GM23338 (cell line): ENCODE data around the gene CELF2. TPM values are rescaled to one million over a fixed set of nuclear protein-coding genes. Genes with fewer than 3 reads are reported as not detected.

Experiments used
- ATAC-seq: fragments of 200-7000 bp; cut with Tn5 transposase; 3 replicates; pipeline ENCODE4 v1.9.1; 2020
- DNase-seq: peaks from one replicate; pipeline ENCODE4 v3.0.0-alpha.2; 2015; ENCODE audit warnings: low spot score
- H2AFZ ChIP-seq: fragments of 200-600 bp; sonication (generic); 2 replicates; pipeline ENCODE4 v1.8.0; 2016; ENCODE audit warnings: antibody characterized with exemption, mild to moderate bottlenecking, moderate library complexity
- H3F3A ChIP-seq: fragments of 200-600 bp; sonication (generic); replicated peaks from 2 replicates; pipeline ENCODE4 v1.8.0; 2017; ENCODE audit warnings: antibody characterized with exemption, mixed run types, low read depth
- H3K27ac ChIP-seq: fragments of 200-600 bp; sonication (generic); 2 replicates; pipeline ENCODE4 v1.6.1; 2016; ENCODE audit warnings: low read depth
- H3K27me3 ChIP-seq: fragments of 200-600 bp; sonication (generic); 2 replicates; pipeline ENCODE4 v1.8.0; 2016; ENCODE audit warnings: mild to moderate bottlenecking, mixed run types, moderate library complexity; ENCODE audit not compliant: insufficient read depth
- H3K36me3 ChIP-seq: fragments of 200-600 bp; sonication (generic); 2 replicates; pipeline ENCODE4 v1.8.0; 2016; ENCODE audit warnings: mild to moderate bottlenecking; ENCODE audit not compliant: insufficient read depth
- H3K4me1 ChIP-seq: fragments of 200-600 bp; sonication (generic); 2 replicates; pipeline ENCODE4 v1.8.0; 2016; ENCODE audit warnings: mild to moderate bottlenecking, moderate library complexity; ENCODE audit not compliant: insufficient read depth
- H3K4me2 ChIP-seq: fragments of 200-600 bp; sonication (generic); 2 replicates; pipeline ENCODE4 v1.7.1; 2017; ENCODE audit warnings: mixed run types
- H3K4me3 ChIP-seq: fragments of 200-600 bp; sonication (generic); 2 replicates; pipeline ENCODE4 v1.6.1; 2016; ENCODE audit warnings: mixed run types
- H3K79me2 ChIP-seq: fragments of 200-600 bp; sonication (generic); replicated peaks from 2 replicates; pipeline ENCODE4 v1.8.0; 2017; ENCODE audit warnings: mild to moderate bottlenecking; ENCODE audit not compliant: insufficient read depth
- H3K9me2 ChIP-seq: fragments of 200-600 bp; sonication (generic); 2 replicates; pipeline ENCODE4 v1.8.0; 2017; ENCODE audit not compliant: insufficient read depth
- H4K20me1 ChIP-seq: fragments of 200-600 bp; sonication (generic); replicated peaks from 2 replicates; pipeline ENCODE4 v1.8.0; 2017; ENCODE audit warnings: mild to moderate bottlenecking; ENCODE audit not compliant: insufficient read depth
- H3K27ac Mint-ChIP-seq: 2 replicates; pipeline ENCODE4 v1.8.0; 2020; ENCODE audit warnings: inconsistent platforms, mild to moderate bottlenecking, moderate library complexity, mixed read lengths
- H3K27me3 Mint-ChIP-seq: 3 replicates; pipeline ENCODE4 v1.8.0; 2022; ENCODE audit warnings: low read depth, mild to moderate bottlenecking, moderate library complexity, mixed read lengths, inconsistent platforms; ENCODE audit not compliant: insufficient read depth, poor library complexity
- H3K36me3 Mint-ChIP-seq: 3 replicates; pipeline ENCODE4 v1.8.0; 2021; ENCODE audit warnings: low read depth, mild to moderate bottlenecking, inconsistent platforms, moderate library complexity, mixed read lengths
- H3K4me1 Mint-ChIP-seq: 3 replicates; pipeline ENCODE4 v1.8.0; 2020; ENCODE audit warnings: mild to moderate bottlenecking, inconsistent platforms, mixed read lengths
- H3K4me3 Mint-ChIP-seq: 3 replicates; pipeline ENCODE4 v1.8.0; 2021; ENCODE audit warnings: moderate library complexity, mild to moderate bottlenecking, inconsistent platforms, mixed read lengths
- H3K9me3 Mint-ChIP-seq: 3 replicates; pipeline ENCODE4 v1.8.0; 2020; ENCODE audit warnings: moderate library complexity, mild to moderate bottlenecking, inconsistent platforms, mixed read lengths
- CTCF ChIP-seq, 2 experiments: fragments of 200-600 bp in 1 of 2; sonication (generic) in 1 of 2; conservative IDR thresholded peaks; 2 replicates each; pipeline versions ENCODE4 v1.5.1 to v1.6.1; 2016 to 2017; ENCODE audit warnings: antibody characterized with exemption in 2 of 2, low read depth in 2 of 2, mild to moderate bottlenecking in 2 of 2, moderate library complexity in 1 of 2
- ETS1 ChIP-seq: IDR thresholded peaks from 2 replicates; pipeline ENCODE4 v1.6.1; 2016; ENCODE audit warnings: antibody characterized with exemption
- EZH2 ChIP-seq: fragments of 200-600 bp; sonication (generic); IDR thresholded peaks from one replicate; pipeline ENCODE4 v1.8.0; 2017; ENCODE audit warnings: antibody characterized with exemption, mild to moderate bottlenecking, low read depth; ENCODE audit not compliant: unreplicated experiment
- EZH2phosphoT487 ChIP-seq: fragments of 200-600 bp; sonication (generic); IDR thresholded peaks from one replicate; pipeline ENCODE4 v1.8.1; 2018; ENCODE audit warnings: antibody characterized with exemption; ENCODE audit not compliant: unreplicated experiment
- REST ChIP-seq: IDR thresholded peaks from one replicate; pipeline ENCODE4 v1.6.1; 2018; ENCODE audit warnings: antibody characterized with exemption; ENCODE audit not compliant: unreplicated experiment
- STAT1 ChIP-seq: IDR thresholded peaks from one replicate; pipeline ENCODE4 v1.6.1; 2016; ENCODE audit warnings: antibody characterized with exemption; ENCODE audit not compliant: unreplicated experiment
- ZNF114 ChIP-seq: fragments of 250-450 bp; sonication (Bioruptor Pico); IDR thresholded peaks from 2 replicates; pipeline ENCODE4 v1.5.0; 2020; ENCODE audit warnings: mild to moderate bottlenecking, moderate library complexity
- ZNF331 ChIP-seq: fragments of 250-450 bp; sonication (Bioruptor Pico); IDR thresholded peaks from 2 replicates; pipeline ENCODE4 v1.5.0; 2020; ENCODE audit warnings: low read depth, mild to moderate bottlenecking, moderate library complexity
- polyA plus RNA-seq: library from polyadenylated mRNA; unstranded; fragments of >200 nt; fragmentation: Nextera tagmentation; extraction: Ambion mirVana; gene quantifications from 2 replicates; pipeline ENCODE4 v1.2.1, GENCODE V29; 2016
- total RNA-seq: library from RNA; depleted of rRNA; stranded (reverse); fragments of >200 nt; shearing (Covaris generic); gene quantifications from 2 replicates; pipeline ENCODE4 v1.2.3, GENCODE V29; 2014

CELF2 gene
- total and polyA plus RNA-seq, 2 experiments from 2014 or later, result 18.1 to 22.5 TPM

GRCh38 chr10:11115337-11115736 lies 97.7 kb downstream of the CELF2 start (continued):
- TF ChIP-seq EZH2 (no peak), ZNF331 (CRISPR knock-in tag) (no peak), STAT1 (no peak), REST (no peak), EZH2phosphoT487 (no peak), ZNF114 (CRISPR knock-in tag) (no peak)

- Histone ChIP-seq H3K27ac (no peak overlapping the region), H3K4me1 (no peaks in the 10 kb centered on the region; the same call in 1 of the 2 replicates), H3F3A (no peaks in the 10 kb centered on the region), H3K79me2 (peaks cover 7% of the 10 kb centered on the region; the same call in 1 of the 2 replicates), H3K4me2 (no peak overlapping the region), H3K27me3 (no peaks in the 10 kb centered on the region), H4K20me1 (no peaks in the 10 kb centered on the region; the same call in 1 of the 2 replicates), H2AFZ (no peak overlapping the region), H3K36me3 (no peaks in the 10 kb centered on the region), H3K9me2 (no peaks in the 10 kb centered on the region), H3K4me3 (no peak overlapping the region)
- H3K27ac Mint-ChIP-seq, result no peak overlapping the region
- no peaks in the 10 kb centered on the region for H3K9me3 Mint-ChIP-seq
- no peaks in the 10 kb centered on the region for H3K36me3 Mint-ChIP-seq
- no peak for DNase-seq
- H3K4me1 Mint-ChIP-seq, result peaks cover 8% of the 10 kb centered on the region
- H3K4me3 Mint-ChIP-seq, result no peak overlapping the region
- no peaks in the 10 kb centered on the region for H3K27me3 Mint-ChIP-seq
- no peak for ATAC-seq
- no peak for TF ChIP-seq STAT1
- no peak for TF ChIP-seq ETS1
- TF ChIP-seq ZNF114 (CRISPR knock-in tag), result no peak
- TF ChIP-seq CTCF (conservative IDR thresholded peaks at IDR 0.05; ENCODE audit: low read depth in 2 of 2), result no peak
- TF ChIP-seq EZH2phosphoT487, result no peak
- TF ChIP-seq ZNF331 (CRISPR knock-in tag), result no peak
- no peak for TF ChIP-seq REST
Measured at GRCh38 chr10:11116361-11116760, 98.7 kb downstream of the CELF2 start.
